NK-92 (cell line): Measurements from ENCODE around the gene P2RY2.

Source experiments
- DNase-seq: peaks from one replicate; lab custom pipeline; 2025; ENCODE audit not compliant: unreplicated experiment; lab: John Stamatoyannopoulos, UW

Gene P2RY2

GRCh38 chr11:73218106-73218829, at the start of gene P2RY2:
P2RY2 (plus strand) TSS chr11:73218281; CDS start chr11:73234160, 15,879 bp downstream.
- DNase-seq: no peak

GRCh38 chr11:73168925-73169579, 49.0 kb upstream of the P2RY2 start:
- no peak for DNase-seq

- no peak for DNase-seq
Measured at GRCh38 chr11:73170140-73170539, 47.9 kb upstream of the P2RY2 start.

GRCh38 chr11:73171436-73172161, 46.5 kb upstream of the P2RY2 start:
- no peak for DNase-seq

- DNase-seq: no peak
Measured at GRCh38 chr11:73172992-73173656, 45.0 kb upstream of the P2RY2 start.

- DNase-seq: no peak
Measured at GRCh38 chr11:73173755-73174494, 44.2 kb upstream of the P2RY2 start.

- no peak for DNase-seq
Measured at GRCh38 chr11:73174495-73174791, 43.6 kb upstream of the P2RY2 start.

GRCh38 chr11:73175551-73176144, 42.4 kb upstream of the P2RY2 start:
- no peak for DNase-seq

- no peak for DNase-seq
Measured at GRCh38 chr11:73176145-73176873, 41.8 kb upstream of the P2RY2 start.

GRCh38 chr11:73176874-73177155, 41.3 kb upstream of the P2RY2 start:
- DNase-seq: no peak

- DNase-seq: no peak
Measured at GRCh38 chr11:73177380-73177777, 40.7 kb upstream of the P2RY2 start.

- no peak for DNase-seq
Measured at GRCh38 chr11:73177778-73178539, 40.1 kb upstream of the P2RY2 start.

GRCh38 chr11:73178681-73179080, 39.4 kb upstream of the P2RY2 start:
- DNase-seq: no peak

- no peak for DNase-seq
Measured at GRCh38 chr11:73182824-73183321, 35.2 kb upstream of the P2RY2 start.

GRCh38 chr11:73184953-73185671, 33.0 kb upstream of the P2RY2 start:
- DNase-seq: no peak

- no peak for DNase-seq
Measured at GRCh38 chr11:73185680-73186293, 32.3 kb upstream of the P2RY2 start.

GRCh38 chr11:73186294-73186850, 31.7 kb upstream of the P2RY2 start:
- DNase-seq: no peak

- no peak for DNase-seq
Measured at GRCh38 chr11:73186886-73187285, 31.2 kb upstream of the P2RY2 start.
